IMR-90 (cell line): ENCODE data around the gene C19orf47. TPM values are rescaled to one million over a fixed set of nuclear protein-coding genes. Genes with fewer than 3 reads are reported as not detected.

Experiments used
- ATAC-seq: fragments of 200-7000 bp; cut with Tn5 transposase; 2 replicates; pipeline ENCODE4 v1.9.1; 2020; ENCODE audit warnings: low read depth, mild to moderate bottlenecking, moderate library complexity
- BruUV-seq: library from RNA; stranded (reverse); fragments of 400-500 nt; replicated peaks from 2 replicates; lab custom pipeline; 2021; lab: Mats Ljungman, UMichigan
- CTCF ChIA-PET: fragments of 300-600 bp; formaldehyde crosslinking; extraction: SDS; loops from one replicate; lab custom pipeline; 2021; ENCODE audit warnings: antibody characterized with exemption; lab: Yijun Ruan, JAX
- POLR2A ChIA-PET: fragments of 300-600 bp; sonication (Branson Sonifier 250); formaldehyde crosslinking; loops from one replicate; lab custom pipeline; 2022; ENCODE audit warnings: antibody characterized with exemption; ENCODE audit not compliant: unreplicated experiment; lab: Charles Lee
- DNase-seq: peaks from one replicate; pipeline ENCODE4 v3.0.0; 2013
- H2AFZ ChIP-seq: replicated peaks from 2 replicates; pipeline ENCODE3; 2013; ENCODE audit warnings: low read length, mild to moderate bottlenecking; ENCODE audit not compliant: poor library complexity
- H2AK5ac ChIP-seq: 2 replicates; pipeline ENCODE4 v1.6.1; 2013; ENCODE audit warnings: low read depth, low read length, inconsistent platforms
- H2AK9ac ChIP-seq: replicated peaks from 2 replicates; pipeline ENCODE3; 2013; ENCODE audit warnings: mild to moderate bottlenecking, low read depth, low read length, moderate library complexity; ENCODE audit not compliant: poor library complexity
- H2BK120ac ChIP-seq: 2 replicates; pipeline ENCODE4 v1.6.1; 2013; ENCODE audit warnings: low read depth, low read length, inconsistent platforms
- H2BK15ac ChIP-seq: 3 replicates; pipeline ENCODE4 v1.6.1; 2013; ENCODE audit warnings: low read depth, low read length, inconsistent platforms
- H2BK20ac ChIP-seq: 2 replicates; pipeline ENCODE4 v1.6.1; 2013; ENCODE audit warnings: low read depth, mild to moderate bottlenecking, inconsistent platforms, low read length, moderate library complexity
- H2BK5ac ChIP-seq: 2 replicates; pipeline ENCODE4 v1.6.1; 2013; ENCODE audit warnings: mild to moderate bottlenecking, low read depth, low read length, inconsistent platforms; ENCODE audit not compliant: poor library complexity, severe bottlenecking
- H3K14ac ChIP-seq: replicated peaks from 2 replicates; pipeline ENCODE4 v1.6.1; 2013; ENCODE audit warnings: low read depth, low read length, inconsistent platforms
- H3K18ac ChIP-seq: 2 replicates; pipeline ENCODE4 v1.6.1; 2013; ENCODE audit warnings: low read depth, low read length, control low read depth
- H3K23ac ChIP-seq: 2 replicates; pipeline ENCODE4 v1.6.1; 2013; ENCODE audit warnings: low read depth, low read length, inconsistent platforms
- H3K27ac ChIP-seq: 2 replicates; pipeline ENCODE4 v1.5.1; 2013; ENCODE audit warnings: mild to moderate bottlenecking, control low read depth, low read length; ENCODE audit not compliant: insufficient read depth
- H3K27me3 ChIP-seq: 2 replicates; pipeline ENCODE4 v1.6.1; 2013; ENCODE audit warnings: low read length; ENCODE audit not compliant: control insufficient read depth, insufficient read depth
- H3K36me3 ChIP-seq: 2 replicates; pipeline ENCODE4 v1.6.1; 2013; ENCODE audit warnings: low read length, mixed read lengths; ENCODE audit not compliant: control insufficient read depth, insufficient read depth
- H3K4ac ChIP-seq: 2 replicates; pipeline ENCODE4 v1.6.1; 2013; ENCODE audit warnings: low read depth, low read length, inconsistent platforms
- H3K4me1 ChIP-seq: 2 replicates; pipeline ENCODE4 v1.6.1; 2013; ENCODE audit warnings: low read length, mixed read lengths; ENCODE audit not compliant: control insufficient read depth, insufficient read depth
- H3K4me2 ChIP-seq: 2 replicates; pipeline ENCODE4 v1.6.1; 2013; ENCODE audit warnings: low read depth, mild to moderate bottlenecking, control low read depth, low read length, moderate library complexity
- H3K4me3 ChIP-seq: 2 replicates; pipeline ENCODE4 v1.5.1; 2013; ENCODE audit warnings: low read depth, mild to moderate bottlenecking, control low read depth, low read length, moderate library complexity; ENCODE audit not compliant: insufficient read depth
- H3K56ac ChIP-seq: 2 replicates; pipeline ENCODE4 v1.6.1; 2013; ENCODE audit warnings: low read length, inconsistent platforms; ENCODE audit not compliant: insufficient read depth; ENCODE audit errors: extremely low read depth
- H3K79me1 ChIP-seq, 2 experiments: 2 replicates each; pipeline ENCODE4 v1.6.1; 2013; ENCODE audit warnings: low read length in 2 of 2, inconsistent platforms in 1 of 2, low read depth in 1 of 2
- H3K9ac ChIP-seq: 2 replicates; pipeline ENCODE4 v1.6.1; 2013; ENCODE audit warnings: low read depth, low read length, control low read depth
- H3K9me1 ChIP-seq: 2 replicates; pipeline ENCODE4 v1.6.1; 2013; ENCODE audit warnings: low read length, inconsistent platforms; ENCODE audit not compliant: insufficient read depth
- H3K9me3 ChIP-seq: 2 replicates; pipeline ENCODE4 v1.6.1; 2013; ENCODE audit warnings: low read length; ENCODE audit not compliant: control insufficient read depth, insufficient read depth
- H4K20me1 ChIP-seq: 2 replicates; pipeline ENCODE4 v1.6.1; 2013; ENCODE audit warnings: low read length, inconsistent platforms; ENCODE audit not compliant: insufficient read depth
- H4K5ac ChIP-seq: 2 replicates; pipeline ENCODE4 v1.6.1; 2013; ENCODE audit warnings: mild to moderate bottlenecking, low read depth, low read length, control low read depth
- H4K8ac ChIP-seq, 2 experiments: 2 replicates each; pipeline ENCODE4 v1.6.1; 2013; ENCODE audit warnings: low read depth in 2 of 2, low read length in 2 of 2, control low read depth in 1 of 2, inconsistent platforms in 1 of 2
- H4K91ac ChIP-seq: 2 replicates; pipeline ENCODE4 v1.6.1; 2013; ENCODE audit warnings: low read depth, low read length, inconsistent platforms; ENCODE audit not compliant: insufficient read depth
- BHLHE40 ChIP-seq: fragments of 150-350 bp; IDR thresholded peaks from 2 replicates; pipeline ENCODE4 v1.6.1; 2016; ENCODE audit warnings: mild to moderate bottlenecking, low read depth, low read length
- MAZ ChIP-seq: IDR thresholded peaks from 2 replicates; pipeline ENCODE4 v1.6.1; 2012; ENCODE audit warnings: low read depth, mild to moderate bottlenecking, low read length, improper control_type of control experiment, moderate library complexity, borderline replicate concordance
- SMC3 ChIP-seq: fragments of 150-350 bp; IDR thresholded peaks from 2 replicates; pipeline ENCODE4 v1.6.1; 2016; ENCODE audit warnings: low read depth, mild to moderate bottlenecking, antibody characterized with exemption, low read length, moderate library complexity
- WGBS, 2 experiments: methylation state at CpG; one replicate each; pipeline versions ENCODE4 v1.1.5 to v1.1.7; 2013; ENCODE audit warnings: missing lambda C conversion rate in 2 of 2; ENCODE audit not compliant: insufficient read length in 1 of 2; ENCODE audit errors: extremely low coverage in 2 of 2; 5-methylcytosine and 5-hydroxymethylcytosine counted together
- dilution Hi-C: fragments of 300-500 bp; cut with HindIII; formaldehyde crosslinking; loops from one replicate; pipeline ENCODE4 v1.14.3; 2018; ENCODE audit warnings: low sequenced_read_pairs; ENCODE audit not compliant: unreplicated experiment
- in situ Hi-C: fragments of 300-500 bp; cut with MboI; formaldehyde crosslinking; loops from 3 replicates; pipeline ENCODE4 v1.14.3; 2019; ENCODE audit warnings: low sequenced_read_pairs, inconsistent platforms, mixed read lengths
- intact Hi-C: fragments of 100-400 bp; cut with micrococcal nuclease; formaldehyde crosslinking; loops from 2 replicates; pipeline ENCODE4 v1.10.0; 2022
- polyA plus RNA-seq, 3 experiments: library from polyadenylated mRNA; depleted of rRNA; stranded (reverse); fragments of >200 nt; gene quantifications; 2 replicates each; pipeline ENCODE4 v1.2.3, GENCODE V29; 2012; ENCODE audit warnings: low replicate concordance in 1 of 3
- total RNA-seq: library from RNA; depleted of rRNA; stranded (reverse); fragments of >200 nt; gene quantifications from 2 replicates; pipeline ENCODE4 v1.2.3, GENCODE V29; 2012

C19orf47 gene
- total and polyA plus RNA-seq, 2 of the 4 experiments (the other 2 are of a cell fraction) = 3.6 to 16.3 TPM

DNA sequence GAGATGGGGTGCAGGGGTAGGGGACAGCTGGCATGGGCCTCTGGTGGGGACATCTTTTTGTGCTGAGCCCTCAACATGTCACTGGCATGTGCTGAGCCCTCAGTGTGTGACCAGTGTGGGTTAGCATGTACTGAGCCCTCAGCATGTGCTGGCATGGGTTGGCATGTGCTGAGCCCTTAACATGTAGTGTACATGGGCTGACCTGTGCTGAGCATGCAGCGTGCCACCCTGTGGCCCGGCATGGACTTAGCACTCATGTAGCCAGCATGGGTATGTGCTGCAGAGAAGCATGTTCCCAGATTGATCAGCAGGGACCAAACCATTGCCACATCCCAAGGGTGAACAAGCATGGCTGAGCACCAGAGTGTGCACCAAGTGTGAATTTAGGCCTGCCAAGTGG is 30.3 kb upstream of the C19orf47 start:
- Histone ChIP-seq H3K27ac (no peak overlapping the region), H3K4me2 (no peak overlapping the region), H4K20me1 (no peaks in the 10 kb centered on the region), H2BK5ac (no peak overlapping the region), H3K4ac (no peak overlapping the region), H3K9ac (no peak overlapping the region), H3K18ac (no peak overlapping the region), H4K5ac (no peak overlapping the region), H3K14ac (no peak overlapping the region), H3K9me3 (no peaks in the 10 kb centered on the region), H4K8ac (no peak overlapping the region), H3K4me3 (no peak overlapping the region), H2AFZ (no peak overlapping the region), H3K27me3 (no peaks in the 10 kb centered on the region), H3K56ac (no peak overlapping the region), H2AK9ac (no peak overlapping the region), H3K36me3 (peaks cover 46% of the 10 kb centered on the region), H3K79me1 (no peaks in the 10 kb centered on the region), H3K23ac (no peak overlapping the region), H2BK15ac (no peak overlapping the region), H3K4me1 (no peaks in the 10 kb centered on the region), H2BK20ac (no peak overlapping the region), H2BK120ac (no peak overlapping the region), H3K9me1 (peaks cover 4% of the 10 kb centered on the region; the same call in 1 of the 2 replicates), H4K91ac (no peak overlapping the region), H2AK5ac (no peak overlapping the region)
- intact Hi-C loops = no loop called here
- no TSS peak for BruUV-seq
- POLR2A ChIA-PET = no interaction called here
- dilution Hi-C loops = no loop called here
- CTCF ChIA-PET = no interaction called here
- TF ChIP-seq MAZ (no peak), SMC3 (no peak), BHLHE40 (no peak)
- WGBS, 2 experiments = 94% methylated on average over 2 of the region's 2 CpGs; no CpG with 5 or more reads in 1 of the 2 experiments
- in situ Hi-C loops = no loop called here
- DNase-seq (no peak), ATAC-seq (no peak)
